ENCODE data around the gene PCBP3. TPM values are rescaled to one million over a fixed set of nuclear protein-coding genes. Genes with fewer than 3 reads are reported as not detected.
"Not testable (repeated sequence)": the region's sequence is repeated elsewhere in the genome, so short reads cannot be mapped to it uniquely, and the experiment has no call there.

PCBP3 gene
- total RNA-seq, 2 experiments from 2014 or later, result 4.8 to 5.8 TPM

DNA sequence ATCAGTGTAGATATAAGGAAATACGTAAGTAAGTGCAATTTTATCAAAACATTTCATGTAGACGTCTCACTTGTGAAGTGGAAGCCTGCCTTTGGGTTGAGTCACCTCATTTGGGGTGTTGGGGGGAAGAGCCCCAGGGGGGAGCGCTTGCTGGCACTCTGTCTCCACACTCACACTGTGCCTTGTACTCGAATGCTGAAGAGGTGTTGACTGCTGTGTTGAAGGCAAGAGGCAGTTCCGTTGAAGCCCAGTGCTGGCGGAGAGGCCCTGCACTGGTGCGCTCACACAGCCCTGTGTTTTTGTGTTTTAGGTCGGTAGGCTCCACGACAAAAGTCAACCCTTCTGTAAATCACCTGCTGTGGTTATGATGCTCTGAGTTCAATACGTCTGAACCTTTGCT lies 206.1 kb downstream of the PCBP3 start:
- CTCF ChIA-PET, result no interaction called here

DNA sequence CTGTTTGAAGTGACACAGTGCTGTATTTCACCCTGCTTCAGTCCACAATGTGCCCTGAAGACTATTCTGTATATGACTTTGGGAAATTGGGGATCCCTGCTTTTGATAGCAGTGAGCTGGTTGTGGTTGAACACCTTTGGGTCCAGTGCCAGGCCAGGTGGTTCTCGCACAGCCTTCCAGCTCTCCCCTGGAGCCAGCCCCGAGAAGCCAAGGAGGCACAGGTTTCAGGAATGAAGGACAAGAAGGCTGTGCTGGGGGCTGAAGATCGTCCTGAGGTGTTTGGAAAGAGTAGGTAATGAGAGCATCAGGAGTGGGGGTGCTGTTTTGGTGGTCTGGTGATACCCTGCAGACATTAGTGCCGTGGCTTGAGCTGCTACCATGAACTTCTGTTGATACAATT lies 206.7 kb downstream of the PCBP3 start:
- H3K36me3 Mint-ChIP-seq (ENCODE audit: low read depth), result no peaks in the 10 kb centered on the region
- H3K4me1 Mint-ChIP-seq, result peaks cover 20% of the 10 kb centered on the region
- no peak for DNase-seq
- H3K9me3 Mint-ChIP-seq, result no peaks in the 10 kb centered on the region
- no peak overlapping the region for H3K4me3 Mint-ChIP-seq
- ChIA-PET POLR2A (no interaction called here), CTCF (interaction anchor here (1.0 kb wide), 1 partner anchor 37 kb away, joined by 3 read pairs; no protein-coding TSS in a partner anchor)
- H3K27ac Mint-ChIP-seq, result no peak overlapping the region
- no peaks in the 10 kb centered on the region for H3K27me3 Mint-ChIP-seq

More for the DNA sequence above, 206.1 kb downstream of the PCBP3 start:
- Mint-ChIP-seq H3K27ac (no peak overlapping the region), H3K36me3 (ENCODE audit: low read depth) (no peaks in the 10 kb centered on the region), H3K27me3 (no peaks in the 10 kb centered on the region), H3K4me3 (no peak overlapping the region), H3K9me3 (no peaks in the 10 kb centered on the region), H3K4me1 (peaks cover 22% of the 10 kb centered on the region)
- POLR2A ChIA-PET, result no interaction called here
- no peak for DNase-seq

DNA sequence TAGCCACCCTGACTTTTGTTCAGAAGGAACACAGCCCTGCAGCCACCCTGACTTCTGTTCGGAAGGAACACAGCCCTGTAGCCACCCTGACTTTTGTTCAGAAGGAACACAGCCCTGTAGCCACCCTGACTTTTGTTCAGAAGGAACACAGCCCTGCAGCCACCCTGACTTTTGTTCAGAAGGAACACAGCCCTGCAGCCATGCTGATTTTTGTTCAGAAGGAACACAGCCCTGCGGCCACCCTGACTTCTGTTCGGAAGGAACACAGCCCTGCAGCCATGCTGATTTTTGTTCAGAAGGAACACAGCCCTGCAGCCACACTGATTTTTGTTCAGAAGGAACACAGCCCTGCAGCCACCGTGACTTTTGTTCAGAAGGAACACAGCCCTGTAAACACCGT lies 208.9 kb downstream of the PCBP3 start:
- H3K27me3 Mint-ChIP-seq, result not testable (repeated sequence)

DNA sequence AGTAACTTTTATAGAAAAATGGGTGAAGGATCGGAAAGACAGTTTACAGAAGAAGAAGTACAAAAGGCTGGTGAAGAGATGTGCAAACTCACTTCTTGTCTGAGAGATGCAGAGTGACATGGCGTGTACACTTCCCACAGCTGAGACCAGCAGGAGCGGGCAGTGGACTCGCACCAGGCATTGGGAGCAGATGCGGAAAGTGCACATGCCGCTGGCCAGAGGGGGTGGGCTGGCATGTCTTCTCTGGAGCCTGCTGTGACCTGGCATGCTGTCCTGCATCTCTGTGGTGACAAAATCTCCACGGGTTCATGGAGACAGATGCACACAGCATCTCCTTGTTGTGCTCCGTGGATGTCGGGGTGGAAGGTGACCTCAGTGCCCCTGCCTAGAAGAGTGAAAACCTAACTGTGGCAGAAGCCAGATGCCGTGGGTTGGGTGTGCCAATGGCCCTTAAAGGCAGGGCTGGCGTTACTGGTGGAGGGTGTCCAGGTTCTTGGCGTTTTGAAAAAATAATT lies 209.4 kb downstream of the PCBP3 start:
- CTCF ChIA-PET, result no interaction called here
- DNase-seq, result no peak
- POLR2A ChIA-PET, result no interaction called here
- H3K36me3 Mint-ChIP-seq (ENCODE audit: low read depth), result no peaks in the 10 kb centered on the region
- no peaks in the 10 kb centered on the region for H3K9me3 Mint-ChIP-seq
- H3K4me1 Mint-ChIP-seq, result peaks cover 2% of the 10 kb centered on the region
- no peaks in the 10 kb centered on the region for H3K27me3 Mint-ChIP-seq
- no peak overlapping the region for H3K27ac Mint-ChIP-seq
- H3K4me3 Mint-ChIP-seq, result no peak overlapping the region

More for the DNA sequence above, 208.9 kb downstream of the PCBP3 start:
- H3K4me1 Mint-ChIP-seq; H3K9me3 Mint-ChIP-seq; H3K27ac Mint-ChIP-seq; CTCF ChIA-PET; DNase-seq; H3K36me3 Mint-ChIP-seq (ENCODE audit: low read depth); POLR2A ChIA-PET; H3K4me3 Mint-ChIP-seq: not testable (repeated sequence)

DNA sequence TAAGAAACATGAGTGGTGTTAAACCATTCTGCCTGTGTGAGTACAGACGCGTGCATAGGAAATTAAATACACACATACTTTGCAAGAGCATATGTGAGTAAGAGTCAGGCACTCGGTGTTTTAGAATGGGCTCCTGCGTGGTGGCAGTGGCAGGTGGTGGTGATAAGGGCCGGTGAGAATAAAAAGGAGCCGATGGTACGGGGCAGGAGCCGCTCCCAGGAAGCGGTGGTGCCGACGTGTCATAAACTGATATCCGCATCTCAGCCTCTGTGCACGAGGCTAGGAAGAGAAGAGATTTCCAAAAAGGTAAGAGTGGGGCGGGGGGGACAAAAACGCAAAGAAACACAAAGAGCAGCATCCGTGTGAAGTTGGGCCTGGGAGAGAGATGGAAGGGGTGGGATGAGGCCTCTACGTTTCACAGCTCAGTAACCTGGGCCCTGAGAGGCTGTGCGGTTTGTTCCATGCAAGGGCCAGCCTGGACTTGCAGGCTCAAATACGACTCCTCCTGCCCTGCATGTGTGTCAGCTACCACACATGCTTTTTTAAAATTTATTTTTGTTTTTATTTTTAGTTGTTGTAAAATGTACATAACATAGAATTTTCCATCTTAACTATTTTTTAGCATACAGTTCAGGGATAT lies 210.3 kb downstream of the PCBP3 start:
- peaks cover 2% of the 10 kb centered on the region for H3K4me1 Mint-ChIP-seq
- no peak overlapping the region for H3K4me3 Mint-ChIP-seq
- CTCF ChIA-PET, result no interaction called here
- no peaks in the 10 kb centered on the region for H3K9me3 Mint-ChIP-seq
- H3K36me3 Mint-ChIP-seq (ENCODE audit: low read depth), result no peaks in the 10 kb centered on the region
- no peak overlapping the region for H3K27ac Mint-ChIP-seq
- H3K27me3 Mint-ChIP-seq, result no peaks in the 10 kb centered on the region
- POLR2A ChIA-PET, result no interaction called here
- no peak for DNase-seq

DNA sequence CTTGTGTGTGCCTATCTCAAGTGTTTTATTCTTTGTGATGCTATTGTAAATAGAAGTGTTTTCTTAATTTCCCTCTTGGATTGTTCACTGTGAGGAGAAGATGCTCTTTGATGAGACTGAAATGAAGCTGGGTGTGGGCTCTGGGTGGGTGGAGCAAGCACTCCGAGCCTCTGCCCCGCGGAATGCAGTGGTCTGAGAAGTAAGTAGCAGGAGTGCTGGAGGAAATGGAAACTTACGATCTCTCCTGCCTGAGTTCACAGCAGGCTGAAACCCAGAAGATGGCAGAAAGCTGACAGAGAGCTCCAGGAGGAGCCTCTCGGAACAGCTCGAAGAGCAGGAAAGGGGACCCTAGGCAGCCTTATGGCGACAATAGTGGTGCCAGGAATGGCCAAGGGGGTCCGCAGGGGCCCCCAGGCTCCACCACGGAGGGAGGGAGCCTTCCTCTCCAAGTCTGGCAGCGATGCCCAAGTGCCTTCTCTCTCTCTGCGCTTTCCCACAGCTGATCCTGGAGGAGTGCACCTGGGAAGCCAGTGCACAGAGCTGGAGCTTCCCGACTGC lies 211.2 kb downstream of the PCBP3 start:
- no peaks in the 10 kb centered on the region for H3K27me3 Mint-ChIP-seq
- no peak overlapping the region for H3K4me3 Mint-ChIP-seq
- no peaks in the 10 kb centered on the region for H3K9me3 Mint-ChIP-seq
- no peaks in the 10 kb centered on the region for H3K36me3 Mint-ChIP-seq (ENCODE audit: low read depth)
- no peak for DNase-seq
- ChIA-PET POLR2A (no interaction called here), CTCF (no interaction called here)
- H3K4me1 Mint-ChIP-seq, result peaks cover 2% of the 10 kb centered on the region
- H3K27ac Mint-ChIP-seq, result no peak overlapping the region

DNA sequence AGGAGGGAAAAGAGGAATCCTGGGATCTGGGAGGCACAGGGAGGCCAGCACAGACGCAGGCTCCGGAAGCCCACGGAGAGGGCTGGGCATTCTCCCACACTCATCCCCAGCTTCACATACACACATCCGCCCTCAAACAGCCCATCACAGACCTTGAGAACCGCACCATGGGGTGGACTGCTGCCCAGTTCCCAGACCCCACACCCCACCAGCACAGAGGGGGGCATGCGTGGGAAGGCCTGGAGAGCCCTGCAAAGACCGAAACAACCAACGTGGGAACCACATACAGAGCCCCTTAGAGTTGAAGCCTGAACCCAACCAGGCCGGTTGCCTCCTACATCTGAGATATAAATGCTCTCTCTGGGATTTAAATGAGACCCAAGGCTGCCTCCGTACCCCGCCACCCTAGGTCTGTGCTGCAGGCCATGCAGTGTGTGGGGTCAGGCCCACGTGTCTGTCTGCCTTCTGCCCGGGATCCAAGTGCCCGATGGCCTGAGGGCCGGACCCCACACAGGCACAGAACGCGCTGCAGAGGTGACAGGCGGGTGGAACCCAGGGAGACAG lies 211.8 kb downstream of the PCBP3 start:
- no peaks in the 10 kb centered on the region for H3K27me3 Mint-ChIP-seq
- ChIA-PET CTCF (no interaction called here), POLR2A (no interaction called here)
- no peak for DNase-seq
- no peaks in the 10 kb centered on the region for H3K36me3 Mint-ChIP-seq (ENCODE audit: low read depth)
- H3K27ac Mint-ChIP-seq, result no peak overlapping the region
- H3K4me1 Mint-ChIP-seq, result peaks cover 2% of the 10 kb centered on the region
- H3K9me3 Mint-ChIP-seq, result no peaks in the 10 kb centered on the region
- no peak overlapping the region for H3K4me3 Mint-ChIP-seq

DNA sequence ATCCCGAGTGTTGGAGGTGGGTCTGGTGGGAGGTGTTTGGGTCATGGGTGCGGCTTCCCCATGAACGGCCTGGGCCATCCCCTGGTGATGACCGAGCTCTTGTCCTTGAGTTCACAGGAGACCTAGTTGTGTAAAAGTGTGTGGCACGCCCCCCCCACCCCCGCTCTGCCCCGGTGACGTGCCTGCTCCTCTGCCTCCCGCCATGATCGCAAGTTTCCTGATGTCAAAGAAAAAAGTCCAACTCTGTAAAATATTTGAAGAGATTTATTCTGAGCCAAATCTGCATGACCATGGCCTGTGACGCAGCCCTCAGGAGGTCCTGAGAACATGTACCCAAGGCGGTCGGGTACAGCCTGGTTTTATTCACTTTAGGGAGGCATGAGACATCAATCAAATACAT lies 212.9 kb downstream of the PCBP3 start:
- Mint-ChIP-seq H3K36me3 (ENCODE audit: low read depth) (no peaks in the 10 kb centered on the region), H3K27me3 (no peaks in the 10 kb centered on the region), H3K9me3 (no peaks in the 10 kb centered on the region), H3K27ac (no peak overlapping the region), H3K4me3 (no peak overlapping the region), H3K4me1 (peaks cover 2% of the 10 kb centered on the region)
- DNase-seq, result no peak
- CTCF ChIA-PET, result no interaction called here
- POLR2A ChIA-PET, result no interaction called here

DNA sequence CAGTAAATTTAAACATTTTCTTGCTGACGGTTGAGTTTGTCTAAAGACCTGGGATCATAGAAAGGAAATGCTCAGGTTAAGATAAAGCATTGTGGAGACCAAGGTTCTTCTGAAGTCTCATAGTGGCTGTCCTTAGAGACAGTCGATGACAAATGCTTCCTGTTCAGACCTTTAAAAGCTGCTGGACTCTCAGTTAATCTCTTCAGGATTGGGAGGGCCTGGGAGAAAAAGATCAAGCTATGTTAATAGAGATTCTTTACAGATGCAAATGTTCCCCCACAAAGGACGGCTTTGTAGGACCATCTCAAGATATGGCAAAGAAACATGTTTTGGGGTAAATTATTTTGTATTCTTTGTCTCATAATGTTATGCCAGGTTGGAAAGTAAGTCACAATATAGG lies 213.4 kb downstream of the PCBP3 start:
- Mint-ChIP-seq H3K27ac (no peak overlapping the region), H3K27me3 (no peaks in the 10 kb centered on the region), H3K4me3 (no peak overlapping the region), H3K36me3 (ENCODE audit: low read depth) (no peaks in the 10 kb centered on the region), H3K4me1 (peaks cover 2% of the 10 kb centered on the region), H3K9me3 (no peaks in the 10 kb centered on the region)
- ChIA-PET CTCF (no interaction called here), POLR2A (no interaction called here)
- no peak for DNase-seq

DNA sequence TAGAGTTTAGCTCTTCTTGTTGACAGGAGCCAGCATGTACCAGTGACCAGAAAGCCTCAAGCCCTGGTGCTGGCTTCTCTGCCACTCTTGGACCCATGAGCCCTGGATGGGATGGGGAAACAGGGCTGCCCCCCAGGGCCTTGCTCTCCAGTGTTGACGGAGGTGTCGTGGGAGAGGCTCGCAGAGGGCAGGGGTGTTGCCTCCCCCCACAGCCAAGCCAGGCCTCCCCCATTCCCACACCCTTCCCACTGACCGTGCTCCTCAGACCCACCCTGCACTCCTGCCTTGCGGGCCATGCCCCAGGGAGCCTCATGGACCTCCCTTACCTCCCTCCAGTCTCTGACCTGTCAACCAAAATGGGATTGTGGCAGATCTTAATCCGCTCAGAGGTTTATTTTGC lies 214.2 kb downstream of the PCBP3 start:
- H3K27ac Mint-ChIP-seq, result no peak overlapping the region
- H3K4me1 Mint-ChIP-seq, result peaks cover 2% of the 10 kb centered on the region
- no peaks in the 10 kb centered on the region for H3K27me3 Mint-ChIP-seq
- H3K4me3 Mint-ChIP-seq, result no peak overlapping the region
- no peaks in the 10 kb centered on the region for H3K9me3 Mint-ChIP-seq
- ChIA-PET POLR2A (no interaction called here), CTCF (no interaction called here)
- no peaks in the 10 kb centered on the region for H3K36me3 Mint-ChIP-seq (ENCODE audit: low read depth)
- no peak for DNase-seq

DNA sequence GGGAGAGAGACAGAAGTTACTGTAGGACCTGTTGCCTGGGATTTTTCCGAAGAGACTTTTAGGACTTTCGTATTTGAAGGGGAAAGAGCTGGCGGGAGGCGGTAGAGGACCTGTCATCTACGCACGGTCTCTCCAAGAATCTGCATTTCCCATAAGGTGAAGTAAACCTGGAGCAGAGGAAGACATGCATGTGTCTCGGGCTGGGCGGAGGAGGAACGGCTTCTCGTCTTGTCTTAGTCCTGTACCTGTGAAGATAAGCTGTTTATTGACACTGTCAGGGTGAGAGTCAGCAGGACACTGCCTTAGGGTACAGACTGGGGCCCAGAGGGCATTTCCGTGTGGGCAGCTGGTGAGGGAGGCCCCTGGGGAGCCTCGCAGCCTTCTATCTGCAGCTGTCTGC lies 214.7 kb downstream of the PCBP3 start:
- no peak for DNase-seq
- H3K27me3 Mint-ChIP-seq, result no peaks in the 10 kb centered on the region
- ChIA-PET POLR2A (no interaction called here), CTCF (no interaction called here)
- H3K36me3 Mint-ChIP-seq (ENCODE audit: low read depth), result no peaks in the 10 kb centered on the region
- H3K4me3 Mint-ChIP-seq, result no peak overlapping the region
- peaks cover 2% of the 10 kb centered on the region for H3K4me1 Mint-ChIP-seq
- no peaks in the 10 kb centered on the region for H3K9me3 Mint-ChIP-seq
- no peak overlapping the region for H3K27ac Mint-ChIP-seq

DNA sequence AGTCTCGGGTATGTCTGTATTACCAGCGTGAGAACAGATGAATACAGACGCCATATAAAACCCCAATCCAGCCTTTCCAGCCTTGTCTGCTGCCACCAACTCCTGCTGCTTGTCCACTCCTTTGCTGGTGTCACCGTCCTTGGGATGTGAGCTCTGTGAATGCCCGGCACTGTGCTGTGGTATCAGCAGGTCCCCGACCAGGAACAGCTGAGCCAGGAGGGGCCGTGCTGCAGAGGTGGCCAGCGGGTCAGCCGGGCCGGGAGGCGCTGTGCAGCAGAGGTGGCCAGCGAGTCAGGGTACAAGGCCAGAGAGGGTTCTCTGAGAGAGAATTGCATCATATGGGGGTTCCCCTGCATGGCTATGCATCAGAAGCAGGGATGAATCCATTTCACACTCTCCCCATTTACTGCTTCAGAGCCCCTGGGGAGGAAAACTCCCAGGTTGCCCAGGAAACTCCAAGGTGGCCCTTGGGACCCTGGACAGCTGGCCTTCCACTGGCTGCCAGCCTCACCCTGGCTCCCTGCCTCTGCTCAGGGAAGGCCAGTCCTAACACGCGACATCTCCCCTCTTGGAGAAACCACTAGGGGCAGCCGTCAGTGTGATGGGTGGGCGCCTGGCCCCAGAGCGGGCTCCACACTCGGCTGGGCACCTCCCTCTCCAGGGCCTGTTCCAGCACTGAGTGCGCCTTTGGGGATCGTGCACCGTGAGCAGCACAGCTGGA lies 215.7 kb downstream of the PCBP3 start:
- H3K4me3 Mint-ChIP-seq, result no peak overlapping the region
- POLR2A ChIA-PET, result no interaction called here
- H3K27me3 Mint-ChIP-seq, result no peaks in the 10 kb centered on the region

DNA sequence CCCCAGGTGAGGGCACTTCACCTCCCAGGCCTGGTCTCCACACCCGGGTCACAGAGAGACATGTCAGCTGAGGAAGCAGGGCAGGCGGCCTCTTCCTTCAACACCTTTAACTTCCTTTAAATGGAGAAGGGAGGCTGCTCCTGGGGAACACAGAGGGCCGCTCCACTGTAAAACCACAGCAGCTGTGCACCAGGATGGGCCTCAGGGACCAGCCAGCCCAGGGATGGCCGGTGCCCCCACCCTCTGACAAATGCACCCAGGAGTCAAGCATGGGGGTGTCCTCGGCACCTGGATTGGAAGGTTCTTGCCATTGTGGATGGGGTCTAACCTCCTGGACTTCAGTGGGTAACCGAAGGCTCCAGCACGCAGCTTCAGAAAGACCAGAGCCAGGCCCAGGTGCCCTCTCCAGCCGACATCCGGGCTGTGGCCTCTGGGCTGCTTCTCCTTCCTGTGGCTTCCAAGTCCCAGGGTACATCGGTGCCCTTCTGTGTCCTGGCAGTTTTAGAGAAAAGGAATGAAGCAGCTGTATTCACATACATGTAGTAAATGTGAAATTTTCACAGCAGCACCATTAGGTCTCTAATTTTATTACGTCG lies 216.3 kb downstream of the PCBP3 start:
- ChIA-PET CTCF (no interaction called here), POLR2A (no interaction called here)
- no peak overlapping the region for H3K27ac Mint-ChIP-seq
- H3K4me3 Mint-ChIP-seq, result no peak overlapping the region
- H3K36me3 Mint-ChIP-seq (ENCODE audit: low read depth), result no peaks in the 10 kb centered on the region
- no peaks in the 10 kb centered on the region for H3K9me3 Mint-ChIP-seq
- no peaks in the 10 kb centered on the region for H3K4me1 Mint-ChIP-seq
- H3K27me3 Mint-ChIP-seq, result no peaks in the 10 kb centered on the region
- DNase-seq, result no peak

More for the DNA sequence above, 215.7 kb downstream of the PCBP3 start:
- H3K9me3 Mint-ChIP-seq, result no peaks in the 10 kb centered on the region
- no peak overlapping the region for H3K27ac Mint-ChIP-seq
- CTCF ChIA-PET, result no interaction called here
- H3K36me3 Mint-ChIP-seq (ENCODE audit: low read depth), result no peaks in the 10 kb centered on the region
- H3K4me1 Mint-ChIP-seq, result peaks cover 2% of the 10 kb centered on the region
- no peak for DNase-seq
